B cell (primary cell): ENCODE data around the gene C10orf90. TPM values are rescaled to one million over a fixed set of nuclear protein-coding genes. Genes with fewer than 3 reads are reported as not detected.

ENCODE experiments used
- ATAC-seq: fragments of 200-7000 bp; cut with Tn5 transposase; one replicate; pipeline ENCODE4 v1.10.0; 2021; ENCODE audit warnings: low read depth, mild to moderate bottlenecking, moderate number of reproducible peaks, moderate library complexity
- CTCF ChIA-PET: fragments of 350-600 bp; sonication (Branson Sonifier 250); formaldehyde crosslinking; loops from one replicate; lab custom pipeline; 2021; ENCODE audit warnings: antibody characterized with exemption, inconsistent platforms; lab: Charles Lee
- POLR2A ChIA-PET: fragments of 350-600 bp; sonication (Branson Sonifier 250); formaldehyde crosslinking; loops from one replicate; lab custom pipeline; 2021; ENCODE audit warnings: antibody characterized with exemption; lab: Charles Lee
- DNase-seq: peaks from one replicate; pipeline ENCODE4 v3.0.0; 2013
- H2AFZ ChIP-seq: 2 replicates; pipeline ENCODE4 v1.6.1; 2012; ENCODE audit warnings: mild to moderate bottlenecking, low read depth, low read length; ENCODE audit not compliant: insufficient read depth, poor library complexity, severe bottlenecking
- H3K27ac ChIP-seq, 2 donors: 1 replicate in 1 of 2; 2 replicates in 1 of 2; pipeline ENCODE4 v1.5.1; 2012 to 2013; ENCODE audit warnings: low read length in 2 of 2, mild to moderate bottlenecking in 2 of 2, moderate library complexity in 1 of 2
- H3K27me3 ChIP-seq, 4 experiments: fragments of 200-600 bp in 1 of 4; sonication (generic) in 1 of 4; replicated peaks in 1 of 4; 1 replicate in 2 of 4; 2 replicates in 2 of 4; pipeline versions ENCODE4 v1.6.1 to v1.7.0; 2013 to 2016; ENCODE audit warnings: low read length in 3 of 4, mild to moderate bottlenecking in 2 of 4, mixed read lengths in 1 of 4, moderate library complexity in 1 of 4; ENCODE audit not compliant: insufficient read depth in 4 of 4, control insufficient read depth in 3 of 4; ENCODE audit errors: control extremely low read depth in 1 of 4
- H3K36me3 ChIP-seq, 2 experiments: replicated peaks in 1 of 2; 1 replicate in 1 of 2; 2 replicates in 1 of 2; pipeline versions ENCODE4 v1.6.1 to v1.7.1; 2013; ENCODE audit warnings: low read length in 1 of 2; ENCODE audit not compliant: insufficient read depth in 2 of 2, control insufficient read depth in 1 of 2; ENCODE audit errors: control extremely low read depth in 1 of 2, extremely low read depth in 1 of 2
- H3K4me1 ChIP-seq, 2 donors: fragments of 200-600 bp in 1 of 2; sonication (generic) in 1 of 2; 1 replicate in 1 of 2; 2 replicates in 1 of 2; pipeline versions ENCODE4 v1.5.1 to v1.6.1; 2013 to 2017; ENCODE audit warnings: low read length in 2 of 2; ENCODE audit not compliant: control insufficient read depth in 2 of 2, insufficient read depth in 2 of 2
- H3K4me2 ChIP-seq: replicated peaks from 2 replicates; pipeline ENCODE3; 2012; ENCODE audit warnings: mild to moderate bottlenecking, low read depth, low read length; ENCODE audit not compliant: poor library complexity, severe bottlenecking
- H3K4me3 ChIP-seq, 5 experiments: fragments of 200-600 bp in 1 of 5; sonication (generic) in 1 of 5; 1 replicate in 3 of 5; 2 replicates in 2 of 5; pipeline versions ENCODE4 v1.5.1 to v1.7.0; 2011 to 2016; ENCODE audit warnings: low read length in 4 of 5, mild to moderate bottlenecking in 4 of 5, low read depth in 2 of 5, control low read depth in 1 of 5, moderate library complexity in 1 of 5; ENCODE audit not compliant: insufficient read depth in 1 of 5; ENCODE audit errors: control extremely low read depth in 1 of 5, extremely low read depth in 1 of 5
- H3K79me2 ChIP-seq: fragments of 200-600 bp; sonication (generic); one replicate; pipeline ENCODE4 v1.6.0; 2016; ENCODE audit warnings: low read length; ENCODE audit not compliant: control insufficient read depth, insufficient read depth
- H3K9ac ChIP-seq: fragments of 200-600 bp; sonication (generic); 2 replicates; pipeline ENCODE4 v1.6.1; 2017; ENCODE audit warnings: mild to moderate bottlenecking, low read length, moderate library complexity
- H3K9me3 ChIP-seq, 3 donors: one replicate each; pipeline versions ENCODE4 v1.6.1 to v1.7.1; 2013; ENCODE audit warnings: low read length in 2 of 3; ENCODE audit not compliant: control insufficient read depth in 2 of 3, insufficient read depth in 1 of 3; ENCODE audit errors: control extremely low read depth in 1 of 3
- H4K20me1 ChIP-seq: 2 replicates; pipeline ENCODE4 v1.6.0; 2012; ENCODE audit warnings: mild to moderate bottlenecking, low read length; ENCODE audit not compliant: insufficient read depth, control insufficient read depth, poor library complexity, severe bottlenecking
- H3K27ac Mint-ChIP-seq: one replicate; pipeline ENCODE4 v1.8.0; 2021; ENCODE audit warnings: mixed read lengths
- H3K27me3 Mint-ChIP-seq: one replicate; pipeline ENCODE4 v1.8.0; 2021; ENCODE audit warnings: mixed read lengths
- H3K4me1 Mint-ChIP-seq: one replicate; pipeline ENCODE4 v1.8.0; 2021; ENCODE audit warnings: mixed read lengths
- H3K4me3 Mint-ChIP-seq: one replicate; pipeline ENCODE4 v1.8.0; 2021; ENCODE audit warnings: mixed read lengths
- H3K9me3 Mint-ChIP-seq: one replicate; pipeline ENCODE4 v1.8.0; 2022; ENCODE audit warnings: mixed read lengths; ENCODE audit not compliant: insufficient read depth
- CTCF ChIP-seq: fragments of 200-600 bp; IDR thresholded peaks from one replicate; pipeline ENCODE4 v1.8.0; 2022; ENCODE audit warnings: antibody characterized with exemption, mild to moderate bottlenecking
- EZH2 ChIP-seq: IDR thresholded peaks from 2 replicates; pipeline ENCODE4 v1.6.1; 2012; ENCODE audit warnings: borderline replicate concordance, low read depth, mild to moderate bottlenecking, moderate library complexity, low read length; ENCODE audit not compliant: insufficient read depth, poor library complexity, severe bottlenecking
- WGBS: methylation state at CpG from one replicate; pipeline ENCODE4 v1.1.5; 2013; ENCODE audit warnings: missing lambda C conversion rate; ENCODE audit not compliant: insufficient coverage; 5-methylcytosine and 5-hydroxymethylcytosine counted together
- intact Hi-C: fragments of 100-400 bp; cut with micrococcal nuclease; formaldehyde crosslinking; loops from one replicate; pipeline ENCODE4 v1.10.0; 2022
- polyA plus RNA-seq: library from polyadenylated mRNA; depleted of rRNA; stranded (reverse); fragments of >200 nt; gene quantifications from 2 replicates; pipeline ENCODE4 v1.2.3, GENCODE V29; 2012
- total RNA-seq, 2 donors: library from RNA; stranded (reverse); fragments of 120-200 nt in 1 of 2; gene quantifications; 1 replicate in 1 of 2; 2 replicates in 1 of 2; pipeline versions ENCODE4 v1.2.3 to v1.2.4, GENCODE V29; 2013 to 2022

C10orf90 gene
- total and polyA plus RNA-seq, 2 donors (not counting 1 experiment from before 2014, with no cell fraction given): not detected

DNA sequence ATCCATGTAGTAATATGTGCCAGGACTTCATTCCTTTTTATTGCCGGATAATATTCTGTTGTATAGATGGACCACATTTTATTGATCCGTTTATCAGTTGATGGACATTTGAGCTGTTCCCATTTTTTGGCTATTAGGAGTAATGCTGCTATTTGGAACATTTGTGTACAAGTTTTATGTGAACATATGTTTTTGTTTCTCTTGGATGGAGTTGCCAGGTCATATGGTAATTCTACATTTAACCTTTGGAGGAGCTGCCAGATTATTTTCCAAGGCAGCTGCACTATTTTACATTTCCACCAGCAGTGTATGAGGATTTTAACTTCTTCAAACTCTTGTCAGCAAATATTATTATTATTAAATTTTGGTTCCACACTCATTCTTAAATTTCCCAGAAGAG, 59.2 kb downstream of the C10orf90 start:
- Histone ChIP-seq H3K79me2 (no peaks in the 10 kb centered on the region), H3K36me3 (no peaks in the 10 kb centered on the region)
- no peaks in the 10 kb centered on the region for H3K27me3 Mint-ChIP-seq

DNA sequence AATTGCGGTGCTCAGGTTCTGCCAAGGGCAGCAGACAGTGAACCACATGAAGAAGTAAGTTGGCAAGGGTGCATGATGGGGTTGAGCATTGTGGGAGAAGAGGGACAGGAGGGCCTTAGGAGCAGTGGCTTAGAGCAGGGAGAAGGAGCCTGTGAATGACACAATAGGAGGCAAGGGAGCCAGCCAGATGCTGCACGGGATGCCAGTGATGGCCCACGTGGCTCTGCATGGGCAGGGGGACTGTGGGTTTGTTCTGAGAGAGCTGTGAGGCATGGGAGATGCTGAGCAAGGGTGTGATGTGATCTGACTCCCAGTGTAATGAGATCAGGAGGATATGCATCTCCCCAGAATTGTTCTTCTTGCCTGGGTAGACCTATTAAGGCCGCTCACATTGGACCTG, 60.9 kb downstream of the C10orf90 start:
- Histone ChIP-seq H3K4me2 (no peak overlapping the region), H3K79me2 (no peaks in the 10 kb centered on the region), H2AFZ (no peak overlapping the region), H4K20me1 (no peaks in the 10 kb centered on the region), H3K27me3 (no peaks in the 10 kb centered on the region), H3K4me1 (no peaks in the 10 kb centered on the region), H3K36me3 (no peaks in the 10 kb centered on the region), H3K4me3 (no peak overlapping the region), H3K9me3 (peaks cover 0 to 11% (median 0%) of the 10 kb centered on the region in 3 donors), H3K9ac (no peak overlapping the region), H3K27ac (no peak overlapping the region)
- ChIA-PET CTCF (no interaction called here), POLR2A (no interaction called here)
- no peak overlapping the region for H3K4me3 Mint-ChIP-seq
- DNase-seq (no peak), ATAC-seq (no peak)
- H3K27me3 Mint-ChIP-seq: no peaks in the 10 kb centered on the region
- intact Hi-C loops: no loop called here
- no peaks in the 10 kb centered on the region for H3K4me1 Mint-ChIP-seq
- H3K27ac Mint-ChIP-seq: no peak overlapping the region
- TF ChIP-seq EZH2 (no peak), CTCF (no peak)
- H3K9me3 Mint-ChIP-seq: no peaks in the 10 kb centered on the region
- WGBS: 70% methylated on average over 4 of the region's 4 CpGs

More for the DNA sequence above, 59.2 kb downstream of the C10orf90 start:
- Histone ChIP-seq H3K27ac (no peak overlapping the region), H2AFZ (no peak overlapping the region), H3K27me3 (no peaks in the 10 kb centered on the region), H3K4me2 (no peak overlapping the region), H3K4me3 (no peak overlapping the region), H4K20me1 (no peaks in the 10 kb centered on the region), H3K4me1 (no peaks in the 10 kb centered on the region), H3K9ac (no peak overlapping the region), H3K9me3 (peaks cover 0 to 9% (median 0%) of the 10 kb centered on the region in 3 donors)
- ATAC-seq: no peak
- no peak for DNase-seq
- POLR2A ChIA-PET: no interaction called here
- CTCF ChIA-PET: no interaction called here
- H3K4me3 Mint-ChIP-seq: no peak overlapping the region
- intact Hi-C loops: no loop called here
- H3K27ac Mint-ChIP-seq: no peak overlapping the region
- WGBS: 100% methylated on average over 2 of the region's 2 CpGs
- H3K9me3 Mint-ChIP-seq: no peaks in the 10 kb centered on the region
- no peaks in the 10 kb centered on the region for H3K4me1 Mint-ChIP-seq
- TF ChIP-seq EZH2 (no peak), CTCF (no peak)
